Hematopoietic multipotent progenitor cell (in vitro differentiated cells): ENCODE results near the gene TMEM30B. TPM values are rescaled to one million over a fixed set of nuclear protein-coding genes. Genes with fewer than 3 reads are reported as not detected.
"Not testable (repeated sequence)": the region's sequence is repeated elsewhere in the genome, so short reads cannot be mapped to it uniquely, and the experiment has no call there.

Experiments
- DNase-seq, 3 donors: peaks; one replicate each; pipeline ENCODE4 v3.0.0-alpha.2; 2011 to 2015; ENCODE audit warnings: low read depth in 2 of 3, low spot score in 2 of 3
- total RNA-seq: library from RNA; depleted of rRNA; stranded (reverse); fragments of >200 nt; gene quantifications from one replicate; pipeline ENCODE4 v1.2.3, GENCODE V29; 2012

The TMEM30B gene
- total RNA-seq, 1 donor = 0.54 TPM

GRCh38 chr14:61239285-61239684 lies 41.9 kb downstream of the TMEM30B start:
- DNase-seq = not testable (repeated sequence)

- DNase-seq = no peak
These were observed 42.4 kb downstream of the TMEM30B start for GRCh38 chr14:61238611-61239245.

- DNase-seq = no peak
These were observed 46.8 kb downstream of the TMEM30B start for GRCh38 chr14:61234215-61234916.

GRCh38 chr14:61233436-61233956 lies 47.6 kb downstream of the TMEM30B start:
- no peak for DNase-seq

GRCh38 chr14:61231810-61232209 lies 49.3 kb downstream of the TMEM30B start:
- DNase-seq = no peak

- DNase-seq = no peak
These were observed 51.2 kb downstream of the TMEM30B start for GRCh38 chr14:61229981-61230380.

- DNase-seq = no peak
These were observed 51.7 kb downstream of the TMEM30B start for GRCh38 chr14:61229475-61229888.

- no peak for DNase-seq
These were observed 53.1 kb downstream of the TMEM30B start for GRCh38 chr14:61227884-61228591.

Other genes with a start within 250 kb of the TMEM30B start
- 138 TPM for gene PRKCH, start 40.2 kb upstream of the TMEM30B start, total RNA-seq